HG02938 (cell line): ENCODE results near the gene DOCK1.
"Not testable (repeated sequence)": the region's sequence is repeated elsewhere in the genome, so short reads cannot be mapped to it uniquely, and the experiment has no call there.

Experiments used
- ATAC-seq: cut with Tn5 transposase; IDR thresholded peaks from one replicate; pipeline ENCODE4 v1.9.1; 2021; ENCODE audit warnings: mild to moderate bottlenecking, moderate library complexity; ENCODE audit not compliant: unreplicated experiment

The DOCK1 gene

DNA sequence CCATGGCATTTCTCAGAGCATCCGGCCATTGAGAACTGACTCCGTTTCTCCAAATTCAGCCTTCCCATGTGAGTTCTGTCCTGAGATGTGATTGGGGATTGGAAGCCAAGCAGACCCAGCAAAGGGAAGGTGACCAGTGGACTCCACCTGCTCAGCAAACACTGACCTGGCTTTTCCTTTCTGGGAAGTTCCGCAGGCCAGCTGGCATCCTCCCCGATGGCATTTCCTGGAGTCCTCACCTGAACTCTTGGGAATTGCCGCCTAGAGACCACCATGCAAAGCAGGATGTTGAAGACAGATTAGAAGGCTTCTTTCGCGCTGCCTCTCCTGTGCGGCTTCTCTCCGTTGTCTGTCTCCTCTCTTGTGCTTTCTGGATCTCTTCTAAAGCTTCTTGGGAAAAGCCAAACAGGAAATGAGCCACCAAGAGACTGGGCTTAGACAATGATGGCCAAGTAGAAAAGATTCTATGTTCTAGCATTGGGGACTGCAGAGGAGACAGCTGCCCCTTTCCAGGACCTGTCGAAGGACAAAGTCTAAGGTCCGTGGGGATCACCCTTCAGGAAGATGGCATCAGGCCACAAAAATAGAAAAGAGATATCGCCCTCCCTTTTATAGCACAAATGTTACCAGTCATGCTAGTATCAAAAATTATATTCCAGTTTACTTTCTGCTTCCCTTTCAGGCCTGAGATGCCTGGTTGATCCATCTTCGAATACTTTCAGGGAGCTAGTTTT is 394.9 kb downstream of the DOCK1 start:
- no peak for ATAC-seq

- ATAC-seq, result no peak
Measured at GRCh38 chr10:127300868-127301321, 395.7 kb downstream of the DOCK1 start.

- no peak for ATAC-seq
Measured at GRCh38 chr10:127302343-127302742, 397.1 kb downstream of the DOCK1 start.

DNA sequence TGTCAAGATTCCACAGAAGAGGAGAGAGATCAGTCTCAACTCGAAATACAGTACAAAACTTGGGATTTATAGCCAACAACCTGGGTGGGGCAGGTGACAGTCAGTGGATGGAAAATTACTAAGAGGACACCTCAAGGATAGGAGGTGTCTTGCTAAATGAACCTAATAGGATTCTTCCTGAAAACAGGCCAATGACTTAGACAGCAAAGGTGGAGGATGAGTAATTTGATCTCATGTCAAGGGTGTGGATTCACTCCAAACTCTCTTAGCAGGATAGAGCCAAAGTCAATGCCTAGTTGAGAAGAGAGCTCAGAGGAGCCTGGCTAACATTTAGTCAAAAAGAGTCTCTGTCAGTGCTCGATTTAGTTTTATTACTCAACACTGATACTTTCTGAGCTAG is 397.9 kb downstream of the DOCK1 start:
- ATAC-seq, result no peak

DNA sequence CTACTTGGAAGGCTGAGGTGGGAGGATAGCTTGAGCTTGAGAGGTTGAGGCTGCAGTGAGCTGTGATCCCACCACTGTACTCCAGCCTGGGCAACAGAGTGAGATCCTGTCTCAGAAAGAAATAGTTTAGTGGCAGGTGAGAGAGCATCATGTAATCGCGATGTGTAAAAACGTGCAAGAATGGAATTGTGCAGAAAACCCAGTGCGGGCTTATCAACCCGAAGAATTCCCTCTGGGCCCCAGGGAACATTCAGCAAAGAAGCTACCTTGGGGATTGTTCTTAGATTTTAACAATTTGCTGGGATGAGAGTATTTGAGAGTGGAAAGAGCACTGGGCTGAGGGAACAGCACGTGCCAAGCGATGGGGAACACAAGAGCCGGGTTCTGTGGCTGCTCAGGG is 398.5 kb downstream of the DOCK1 start:
- no peak for ATAC-seq

DNA sequence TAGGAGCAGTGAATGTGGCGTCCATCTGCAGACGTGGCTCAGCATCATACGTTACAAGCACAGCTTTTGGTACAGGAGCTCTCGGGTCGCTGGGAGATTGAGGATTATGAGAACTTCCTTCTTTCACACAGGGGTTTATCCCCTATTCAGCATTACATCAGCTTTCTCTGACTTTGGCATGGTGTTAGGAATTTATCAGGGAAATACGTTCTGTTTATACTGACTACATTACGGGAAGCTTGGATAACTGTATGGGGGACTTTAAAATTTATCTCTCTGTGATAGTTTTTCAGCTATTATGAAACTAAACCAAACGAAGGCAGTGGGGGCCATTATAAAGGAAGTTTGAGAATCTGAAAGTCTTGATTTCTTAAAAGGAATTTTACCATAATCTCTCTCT is 401.3 kb downstream of the DOCK1 start:
- ATAC-seq, result no peak

- ATAC-seq, result no peak
Measured at GRCh38 chr10:127307338-127307737, 402.1 kb downstream of the DOCK1 start.

- no peak for ATAC-seq
Measured at GRCh38 chr10:127308031-127308430, 402.8 kb downstream of the DOCK1 start.

DNA sequence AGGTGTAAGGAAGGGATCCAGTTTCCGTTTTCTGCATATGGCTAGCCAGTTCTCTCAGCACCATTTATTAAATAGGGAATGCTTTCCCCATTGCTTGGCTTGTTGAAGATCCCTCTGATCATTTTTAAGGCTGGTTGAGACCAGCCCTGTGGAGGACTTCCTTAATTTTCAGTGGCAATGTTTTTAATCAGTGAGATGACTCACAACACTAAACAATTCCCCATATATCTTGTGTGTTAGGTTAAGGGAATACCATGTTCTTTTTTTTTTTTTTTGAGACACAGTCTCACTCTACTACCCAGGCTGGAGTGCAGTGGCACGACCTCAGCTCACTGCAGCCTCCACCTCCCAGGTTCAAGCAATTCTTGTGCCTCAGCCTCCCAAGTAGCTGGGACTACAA is 404.4 kb downstream of the DOCK1 start:
- ATAC-seq, result not testable (repeated sequence)

DNA sequence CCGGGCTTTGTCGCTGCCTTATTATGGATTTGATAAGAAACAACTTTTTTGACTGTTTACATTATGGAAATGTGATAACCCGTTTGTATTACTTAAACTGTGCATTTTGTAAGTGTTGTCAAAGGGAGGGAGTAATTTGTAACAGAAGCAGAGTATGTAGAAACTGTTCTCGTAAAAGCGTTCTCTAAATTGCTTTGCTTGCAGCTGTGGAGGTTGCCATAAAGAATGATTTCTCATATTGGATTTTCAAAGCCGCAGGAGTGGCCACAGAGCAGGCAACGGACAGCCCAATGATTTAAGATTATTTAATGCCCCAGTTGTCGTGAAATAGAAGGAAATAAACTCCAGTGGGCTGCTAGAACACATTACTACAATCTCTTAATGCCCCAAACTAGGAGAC is 405.2 kb downstream of the DOCK1 start:
- no peak for ATAC-seq

GRCh38 chr10:127310923-127311322 is 405.7 kb downstream of the DOCK1 start:
- no peak for ATAC-seq

- ATAC-seq, result no peak
Measured at GRCh38 chr10:127313996-127314700, 408.9 kb downstream of the DOCK1 start.

DNA sequence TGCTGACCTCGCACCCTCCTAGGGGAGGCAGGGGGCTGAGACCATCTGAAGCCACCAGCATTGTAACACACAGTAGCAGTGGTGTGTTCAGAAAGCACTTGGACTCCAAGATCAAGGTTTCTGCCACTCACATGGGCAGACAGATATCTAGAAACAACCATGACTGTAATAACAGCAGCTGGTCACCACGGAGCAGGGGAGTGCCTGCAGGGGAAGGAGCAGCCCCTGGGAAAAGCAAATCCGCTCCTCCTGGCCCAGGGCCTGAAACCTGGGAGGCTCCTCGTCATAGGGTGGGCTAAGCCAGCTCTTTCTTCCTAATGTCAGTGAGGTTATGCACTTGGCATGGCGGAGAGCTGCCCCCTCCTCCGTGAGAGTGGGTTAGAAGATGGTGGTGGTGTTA is 409.6 kb downstream of the DOCK1 start:
- ATAC-seq, result no peak

- ATAC-seq, result no peak
Measured at GRCh38 chr10:127315888-127316287, 410.7 kb downstream of the DOCK1 start.

GRCh38 chr10:127318396-127318795 is 413.2 kb downstream of the DOCK1 start:
- ATAC-seq, result no peak

DNA sequence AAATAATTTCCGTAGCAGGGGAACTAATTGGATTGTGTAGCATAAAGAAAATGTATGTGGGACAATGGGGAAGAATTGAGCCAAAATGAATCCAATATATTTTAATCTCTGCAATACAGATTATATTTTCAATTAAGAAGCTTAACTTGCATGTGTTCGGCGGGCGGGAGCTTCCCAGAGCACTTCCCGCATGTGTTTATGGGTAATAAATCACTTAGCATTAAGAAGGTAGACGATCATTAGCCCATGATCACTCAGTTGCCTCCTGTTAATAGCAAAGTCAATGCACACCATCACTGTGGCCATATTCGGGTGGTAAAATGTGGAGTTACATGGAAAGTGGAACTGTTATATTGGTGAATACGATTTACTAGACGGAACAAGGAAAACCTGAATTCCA is 414.0 kb downstream of the DOCK1 start:
- no peak for ATAC-seq

- no peak for ATAC-seq
Measured at GRCh38 chr10:127319691-127320090, 414.5 kb downstream of the DOCK1 start.

- no peak for ATAC-seq
Measured at GRCh38 chr10:127320176-127320575, 414.9 kb downstream of the DOCK1 start.

DNA sequence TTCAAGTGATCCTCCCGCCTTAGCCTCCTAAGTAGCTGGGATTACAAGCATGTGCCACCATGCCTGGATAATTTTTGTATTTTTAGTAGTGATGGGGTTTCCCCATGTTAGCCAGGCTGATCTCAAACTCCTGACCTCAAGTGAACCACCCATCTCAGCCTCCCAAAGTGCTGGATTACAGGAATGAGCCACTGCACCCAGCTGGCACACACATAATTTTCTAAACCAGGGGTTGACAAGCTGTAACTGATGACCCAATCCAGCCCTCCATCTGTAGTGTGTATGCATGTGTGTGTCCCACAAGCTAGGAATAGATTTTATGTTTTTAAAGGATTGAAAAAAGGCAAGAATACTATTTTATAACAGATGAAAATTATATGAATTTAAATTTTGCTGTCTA is 417.1 kb downstream of the DOCK1 start:
- ATAC-seq, result no peak

GRCh38 chr10:127325506-127325905 is 420.3 kb downstream of the DOCK1 start:
- ATAC-seq, result no peak

- no peak for ATAC-seq
Measured at GRCh38 chr10:127326883-127327282, 421.7 kb downstream of the DOCK1 start.

GRCh38 chr10:127331696-127332095 is 426.5 kb downstream of the DOCK1 start:
- no peak for ATAC-seq
